OCI-LY3 (cell line): ENCODE measurements around the gene TMEM50A.
"Not testable (repeated sequence)": the region's sequence is repeated elsewhere in the genome, so short reads cannot be mapped to it uniquely, and the experiment has no call there.

Experiments
- CTCF ChIP-seq: fragments of 200-600, 300-600 bp; sonication (generic); IDR thresholded peaks from 2 replicates; pipeline ENCODE4 v1.5.1; 2014; ENCODE audit warnings: antibody characterized with exemption, low read length, low read depth
- EZH2phosphoT487 ChIP-seq: fragments of 200-600 bp; shearing (Covaris generic); IDR thresholded peaks from 2 replicates; pipeline ENCODE4 v1.6.1; 2018; ENCODE audit warnings: antibody characterized with exemption, mixed run types, low read depth

- TF ChIP-seq CTCF, EZH2phosphoT487: not testable (repeated sequence)
Measured at GRCh38 chr1:25309486-25309885, 28.6 kb upstream of the TMEM50A start.
